22Rv1 (cell line): ENCODE measurements around the gene RAD23B.

Source experiments
- ZFX ChIP-seq: fragments of 450-650 bp; IDR thresholded peaks from 2 replicates; pipeline ENCODE4 v1.6.1; 2017; ENCODE audit warnings: antibody characterized with exemption, borderline replicate concordance
- TF ChIP-seq, protein P1 (sequence below): fragments of 450-650 bp; IDR thresholded peaks from 2 replicates; pipeline ENCODE4 v1.5.1; 2017; ENCODE audit warnings: mild to moderate bottlenecking

GRCh38 chr9:107309271-107309670 is 26.2 kb downstream of the RAD23B start:
- TF ChIP-seq, protein P1, sequence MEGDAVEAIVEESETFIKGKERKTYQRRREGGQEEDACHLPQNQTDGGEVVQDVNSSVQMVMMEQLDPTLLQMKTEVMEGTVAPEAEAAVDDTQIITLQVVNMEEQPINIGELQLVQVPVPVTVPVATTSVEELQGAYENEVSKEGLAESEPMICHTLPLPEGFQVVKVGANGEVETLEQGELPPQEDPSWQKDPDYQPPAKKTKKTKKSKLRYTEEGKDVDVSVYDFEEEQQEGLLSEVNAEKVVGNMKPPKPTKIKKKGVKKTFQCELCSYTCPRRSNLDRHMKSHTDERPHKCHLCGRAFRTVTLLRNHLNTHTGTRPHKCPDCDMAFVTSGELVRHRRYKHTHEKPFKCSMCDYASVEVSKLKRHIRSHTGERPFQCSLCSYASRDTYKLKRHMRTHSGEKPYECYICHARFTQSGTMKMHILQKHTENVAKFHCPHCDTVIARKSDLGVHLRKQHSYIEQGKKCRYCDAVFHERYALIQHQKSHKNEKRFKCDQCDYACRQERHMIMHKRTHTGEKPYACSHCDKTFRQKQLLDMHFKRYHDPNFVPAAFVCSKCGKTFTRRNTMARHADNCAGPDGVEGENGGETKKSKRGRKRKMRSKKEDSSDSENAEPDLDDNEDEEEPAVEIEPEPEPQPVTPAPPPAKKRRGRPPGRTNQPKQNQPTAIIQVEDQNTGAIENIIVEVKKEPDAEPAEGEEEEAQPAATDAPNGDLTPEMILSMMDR = no peak
- TF ChIP-seq ZFX = no peak
